HFF-Myc (cell line): ENCODE measurements around the gene PLSCR4.
"Not testable (repeated sequence)": the region's sequence is repeated elsewhere in the genome, so short reads cannot be mapped to it uniquely, and the experiment has no call there.

Experiments used
- DNase-seq: peaks from one replicate; pipeline ENCODE4 v3.0.0-alpha.2; 2011; ENCODE audit warnings: low read depth; ENCODE audit errors: extremely low read depth
- H3K4me3 ChIP-seq: replicated peaks from 2 replicates; pipeline ENCODE4 v1.5.1; 2011; ENCODE audit warnings: low read depth, mild to moderate bottlenecking, control low read depth, low read length
- CTCF ChIP-seq: IDR thresholded peaks from 2 replicates; pipeline ENCODE4 v1.5.1; 2012; ENCODE audit warnings: mild to moderate bottlenecking, low read depth, low read length, control low read depth; ENCODE audit errors: missing control alignments

PLSCR4 gene

GRCh38 chr3:146246526-146246925, 4.4 kb downstream of the PLSCR4 start:
- DNase-seq: no peak
- TF ChIP-seq CTCF: no peak
- no peak overlapping the region for H3K4me3 ChIP-seq

DNA sequence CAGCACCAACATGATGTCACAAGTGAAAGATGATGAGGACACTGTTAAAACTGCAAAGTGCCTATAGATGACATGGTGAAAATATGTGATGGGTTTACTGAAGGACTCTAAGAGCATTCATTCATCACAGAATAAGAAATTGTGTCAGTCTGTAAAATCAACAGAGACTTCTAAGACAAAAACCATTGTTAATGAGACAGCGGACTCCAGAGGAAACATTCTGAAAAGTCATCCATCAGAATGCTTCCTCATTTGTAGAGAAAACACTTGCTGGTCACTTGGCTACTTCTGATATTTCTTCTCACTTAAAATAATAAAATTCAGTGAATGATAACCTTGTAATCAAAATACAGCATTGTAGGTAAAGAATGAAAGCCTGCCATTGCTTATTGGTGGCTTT, 7.3 kb downstream of the PLSCR4 start:
- TF ChIP-seq CTCF: no peak
- DNase-seq: no peak
- H3K4me3 ChIP-seq: no peak overlapping the region

GRCh38 chr3:146241523-146242240, 9.2 kb downstream of the PLSCR4 start:
- no peak for TF ChIP-seq CTCF
- no peak overlapping the region for H3K4me3 ChIP-seq
- DNase-seq: no peak

GRCh38 chr3:146233487-146233886, 17.4 kb downstream of the PLSCR4 start:
- no peak for DNase-seq
- no peak overlapping the region for H3K4me3 ChIP-seq
- no peak for TF ChIP-seq CTCF

DNA sequence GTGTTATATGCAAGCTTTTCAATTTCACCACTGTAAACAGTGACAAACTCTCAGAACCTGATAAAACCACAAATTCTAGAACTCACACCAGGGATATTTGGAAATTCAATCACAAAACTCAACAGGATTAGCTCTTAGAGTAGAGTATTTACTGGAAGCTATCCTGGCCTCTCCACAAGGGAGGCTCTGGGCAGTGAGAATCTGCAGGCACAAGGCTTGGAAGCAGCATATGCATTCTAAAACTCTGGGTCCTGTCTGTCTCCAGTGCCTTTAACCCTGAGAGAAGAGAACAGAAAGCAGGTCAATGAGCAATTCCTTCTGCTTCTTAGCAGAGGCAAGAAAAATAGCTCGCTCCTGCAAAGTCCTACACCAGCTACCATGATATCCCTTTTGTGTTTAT, 23.4 kb downstream of the PLSCR4 start:
- TF ChIP-seq CTCF: no peak
- no peak for DNase-seq
- H3K4me3 ChIP-seq: no peak overlapping the region

DNA sequence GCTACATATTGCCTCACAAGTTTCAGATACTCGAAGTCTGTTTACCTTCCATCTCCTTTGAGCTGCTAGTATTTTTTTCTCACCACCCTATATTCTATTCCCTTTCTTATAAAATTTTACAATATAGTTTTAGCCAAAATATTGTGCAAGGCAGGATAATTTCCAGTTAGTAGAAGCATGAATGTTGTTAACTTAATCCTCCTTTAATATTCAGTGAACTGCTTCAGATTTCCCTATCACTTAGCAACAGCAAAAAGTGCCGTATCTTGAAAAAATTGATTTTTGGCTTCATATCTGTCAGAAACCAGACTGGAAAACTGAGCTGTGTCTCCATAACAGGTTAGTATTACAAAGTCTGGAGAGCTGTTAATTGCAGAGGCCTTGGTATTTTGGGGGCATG, 24.0 kb downstream of the PLSCR4 start:
- DNase-seq: no peak
- no peak overlapping the region for H3K4me3 ChIP-seq
- no peak for TF ChIP-seq CTCF

GRCh38 chr3:146225458-146225857, 25.4 kb downstream of the PLSCR4 start:
- not testable (repeated sequence) for H3K4me3 ChIP-seq, DNase-seq
